HG03280 (cell line): ENCODE results near the gene NEK11.
"Not testable (repeated sequence)": the region's sequence is repeated elsewhere in the genome, so short reads cannot be mapped to it uniquely, and the experiment has no call there.

Experiments
- ATAC-seq: cut with Tn5 transposase; IDR thresholded peaks from one replicate; pipeline ENCODE4 v1.9.1; 2021; ENCODE audit warnings: mild to moderate bottlenecking, moderate library complexity; ENCODE audit not compliant: unreplicated experiment

The NEK11 gene

GRCh38 chr3:131283862-131284261, 257.2 kb downstream of the NEK11 start:
- no peak for ATAC-seq

- ATAC-seq, result no peak
These were observed 257.6 kb downstream of the NEK11 start for GRCh38 chr3:131284302-131284701.

DNA sequence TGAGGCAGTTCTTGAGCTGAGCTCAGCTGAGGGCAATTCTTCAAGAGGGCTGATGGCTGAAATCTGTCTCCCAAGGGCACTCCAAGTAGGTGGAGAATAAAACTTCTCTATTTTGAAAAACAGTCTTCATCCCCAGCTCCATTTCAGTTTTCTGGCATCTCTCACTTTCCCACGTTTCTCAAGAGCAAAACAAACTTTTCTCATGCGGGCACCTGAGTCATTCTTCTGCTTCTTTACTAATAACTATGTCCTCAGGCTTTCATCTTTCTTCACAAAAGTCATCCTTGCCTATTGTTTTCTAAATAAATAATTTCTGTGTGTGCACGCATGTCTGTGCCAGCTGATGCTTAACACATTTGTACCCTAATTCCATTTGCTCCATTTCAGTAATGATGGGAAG, 258.8 kb downstream of the NEK11 start:
- no peak for ATAC-seq

GRCh38 chr3:131299836-131300235, 273.2 kb downstream of the NEK11 start:
- no peak for ATAC-seq

DNA sequence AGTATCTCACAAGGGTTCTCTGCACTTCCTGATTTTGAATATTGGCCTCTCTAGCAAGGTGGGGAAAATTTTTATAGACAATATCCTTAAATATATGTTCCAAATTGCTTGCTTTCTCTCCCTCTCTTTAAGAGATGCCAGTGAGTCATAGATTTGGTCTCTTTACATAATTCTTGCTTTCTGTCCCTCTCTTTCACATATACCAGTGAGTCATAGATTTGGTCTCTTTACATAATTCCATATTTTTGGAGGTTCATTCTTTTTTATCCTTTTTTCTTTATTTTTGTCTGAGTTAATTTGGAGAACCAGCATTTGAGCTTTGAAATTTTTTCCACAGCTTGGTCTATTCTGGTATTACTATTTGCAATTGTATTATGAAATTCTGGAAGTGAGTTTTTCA, 277.2 kb downstream of the NEK11 start:
- no peak for ATAC-seq

DNA sequence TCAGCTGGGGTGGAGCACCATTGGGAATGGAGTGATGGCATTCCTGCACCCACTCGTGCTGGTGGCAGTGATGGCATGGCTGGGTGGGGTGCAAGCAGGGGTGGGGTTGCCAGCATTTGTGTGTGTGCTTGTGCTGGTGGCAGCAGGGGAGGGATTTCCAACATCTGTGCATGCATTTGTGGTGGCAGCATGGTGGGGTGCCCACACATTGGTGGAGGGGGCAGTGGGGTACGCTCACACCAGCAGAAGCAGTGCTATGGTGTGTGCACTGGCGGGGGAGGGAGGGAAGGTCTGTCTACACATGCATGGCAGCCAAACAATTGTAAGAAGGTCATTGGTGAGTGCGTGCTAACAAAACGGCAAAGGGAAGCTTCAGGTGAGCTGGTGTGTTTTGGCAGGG, 278.2 kb downstream of the NEK11 start:
- ATAC-seq, result no peak

- ATAC-seq, result no peak
These were observed 279.6 kb downstream of the NEK11 start for GRCh38 chr3:131306242-131306641.

DNA sequence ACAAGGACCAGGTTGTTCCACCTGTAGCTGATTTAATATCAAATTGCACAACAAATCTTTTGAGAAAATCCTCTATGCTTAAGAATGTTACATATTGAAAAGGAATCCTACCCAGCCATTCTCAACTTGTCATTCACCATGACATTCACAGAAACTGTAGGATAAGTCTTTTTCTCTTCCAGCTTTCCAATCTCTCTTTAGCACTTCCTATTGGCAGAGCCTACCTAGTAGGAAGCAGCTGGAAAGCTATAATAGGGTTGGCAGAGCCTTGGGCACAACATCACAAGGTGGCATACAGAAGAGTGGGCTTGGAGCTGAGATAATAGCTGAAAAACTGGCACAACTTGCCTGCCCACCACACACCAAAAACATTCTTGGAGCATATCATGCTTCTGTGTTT, 287.6 kb downstream of the NEK11 start:
- no peak for ATAC-seq

GRCh38 chr3:131315162-131315561, 288.5 kb downstream of the NEK11 start:
- ATAC-seq, result no peak

DNA sequence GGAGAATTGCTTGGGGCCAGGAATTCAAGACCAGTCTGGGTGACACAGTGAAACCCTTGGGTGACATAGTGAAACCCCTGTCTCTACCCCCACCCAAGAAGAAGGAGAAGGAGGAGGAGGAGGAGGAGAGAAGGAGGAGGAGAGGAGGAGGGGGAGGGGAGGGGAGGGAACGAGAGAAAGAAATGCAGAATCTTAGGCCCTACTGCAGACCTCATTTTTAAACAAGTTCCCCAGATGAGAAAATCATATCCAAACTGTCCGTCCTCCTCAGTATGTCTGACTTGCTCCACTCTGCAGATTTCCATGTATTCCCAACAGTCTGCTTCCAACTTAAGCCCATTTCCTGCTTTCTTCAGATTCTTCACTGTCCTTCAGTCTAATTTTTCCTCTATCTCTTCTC, 291.0 kb downstream of the NEK11 start:
- no peak for ATAC-seq

GRCh38 chr3:131323014-131323413, 296.3 kb downstream of the NEK11 start:
- no peak for ATAC-seq

- ATAC-seq, result no peak
These were observed 297.1 kb downstream of the NEK11 start for GRCh38 chr3:131323792-131324191.

DNA sequence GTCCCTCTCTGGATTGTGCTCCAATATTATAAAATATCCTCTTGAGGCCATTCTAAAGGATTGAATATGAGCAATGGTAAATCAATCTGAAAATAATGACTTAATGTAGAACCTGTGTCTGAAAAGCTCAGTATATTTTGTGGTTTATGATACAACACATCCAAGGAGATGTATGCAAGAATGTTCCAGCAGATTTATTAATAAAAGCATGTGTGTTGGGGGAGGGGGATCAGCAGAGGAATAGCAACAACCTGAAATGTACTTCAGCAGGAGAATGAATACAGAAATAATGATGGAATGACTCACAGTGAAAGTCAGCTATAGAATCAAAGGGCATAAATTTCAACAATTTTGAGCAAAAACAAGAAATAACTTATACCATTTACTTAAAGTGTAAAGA, 298.2 kb downstream of the NEK11 start:
- no peak for ATAC-seq

DNA sequence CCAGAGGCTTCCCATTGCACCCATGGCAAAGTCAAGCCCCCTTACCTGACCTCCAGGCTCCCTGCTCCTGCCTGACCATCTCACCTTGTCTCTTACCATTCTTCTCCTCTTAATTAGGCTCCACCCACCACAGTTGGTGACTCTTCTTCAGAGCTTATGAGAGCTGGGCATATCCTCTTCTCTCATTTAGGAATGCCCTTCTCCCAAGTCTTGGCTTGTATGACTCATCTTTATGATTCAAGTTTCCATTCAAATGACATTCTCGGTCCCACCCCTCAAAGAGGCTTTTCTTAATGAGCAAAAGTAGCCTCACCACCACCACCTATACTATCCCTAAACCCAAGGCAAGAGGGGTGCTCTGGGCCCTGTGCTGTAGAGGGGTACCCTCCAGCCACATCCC, 299.6 kb downstream of the NEK11 start:
- no peak for ATAC-seq

- no peak for ATAC-seq
These were observed 302.0 kb downstream of the NEK11 start for GRCh38 chr3:131328721-131329120.

DNA sequence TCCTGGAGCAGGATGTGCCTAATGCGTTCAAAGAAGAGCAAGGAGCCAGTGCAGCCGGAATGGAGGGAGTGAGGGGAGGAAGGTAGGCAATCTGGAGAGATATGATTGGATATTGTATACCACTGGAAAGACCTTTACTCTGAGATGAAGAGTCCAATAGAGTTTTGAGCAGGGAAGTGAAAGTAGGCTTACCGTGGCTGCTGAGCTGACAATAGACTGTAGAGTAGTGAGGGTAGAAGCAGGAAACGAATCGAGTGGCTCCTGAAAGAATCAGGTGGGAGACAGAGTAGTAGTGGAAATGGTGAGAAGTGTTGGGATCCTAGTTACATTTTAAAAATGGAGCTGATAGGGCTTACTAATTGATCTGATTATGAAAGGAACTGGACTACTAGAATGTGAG, 303.1 kb downstream of the NEK11 start:
- no peak for ATAC-seq

DNA sequence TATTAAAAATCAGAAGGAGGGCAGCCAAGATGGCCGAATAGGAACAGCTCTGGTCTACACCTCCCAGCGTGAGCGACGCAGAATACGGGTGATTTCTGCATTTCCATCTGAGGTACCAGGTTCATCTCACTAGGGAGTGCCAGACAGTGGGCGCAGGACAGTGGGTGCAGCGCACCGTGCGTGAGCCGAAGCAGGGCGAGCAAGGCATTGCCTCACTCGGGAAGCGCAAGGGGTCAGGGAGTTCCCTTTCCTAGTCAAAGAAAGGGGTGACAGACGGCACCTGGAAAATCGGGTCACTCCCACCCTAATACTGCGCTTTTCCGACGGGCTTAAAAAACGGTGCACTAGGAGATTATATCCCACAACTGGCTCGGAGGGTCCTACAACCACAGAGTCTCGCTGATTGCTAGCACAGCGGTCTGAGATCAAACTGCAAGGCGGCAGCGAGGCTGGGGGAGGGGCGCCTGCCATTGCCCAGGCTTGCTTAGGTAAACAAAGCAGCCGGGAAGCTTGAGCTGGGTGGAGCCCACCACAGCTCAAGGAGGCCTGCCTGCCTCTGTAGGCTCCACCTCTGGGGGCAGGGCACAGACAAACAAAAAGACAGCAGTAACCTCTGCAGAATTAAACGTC, 304.9 kb downstream of the NEK11 start:
- not testable (repeated sequence) for ATAC-seq

- ATAC-seq, result no peak
These were observed 312.4 kb downstream of the NEK11 start for GRCh38 chr3:131338948-131339640.

GRCh38 chr3:131341761-131342160, 315.1 kb downstream of the NEK11 start:
- no peak for ATAC-seq

DNA sequence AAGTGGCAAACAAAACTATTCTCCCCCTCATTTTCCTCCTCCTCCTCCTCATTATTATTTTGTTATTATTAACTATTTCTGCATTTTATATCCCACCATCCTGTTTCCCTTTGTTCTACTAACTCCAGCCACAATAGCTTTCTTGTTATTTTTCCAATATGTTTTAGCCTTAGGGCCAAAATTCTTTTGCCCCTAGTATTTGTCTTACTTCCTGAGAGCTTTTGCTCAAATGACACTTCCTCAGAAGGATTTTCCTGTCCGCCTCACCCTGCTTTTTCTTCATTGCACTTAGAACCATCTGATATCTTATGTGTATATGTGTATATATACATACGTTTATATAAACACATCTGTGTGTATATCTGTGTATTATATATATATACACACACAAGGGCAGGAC, 322.2 kb downstream of the NEK11 start:
- ATAC-seq, result no peak

DNA sequence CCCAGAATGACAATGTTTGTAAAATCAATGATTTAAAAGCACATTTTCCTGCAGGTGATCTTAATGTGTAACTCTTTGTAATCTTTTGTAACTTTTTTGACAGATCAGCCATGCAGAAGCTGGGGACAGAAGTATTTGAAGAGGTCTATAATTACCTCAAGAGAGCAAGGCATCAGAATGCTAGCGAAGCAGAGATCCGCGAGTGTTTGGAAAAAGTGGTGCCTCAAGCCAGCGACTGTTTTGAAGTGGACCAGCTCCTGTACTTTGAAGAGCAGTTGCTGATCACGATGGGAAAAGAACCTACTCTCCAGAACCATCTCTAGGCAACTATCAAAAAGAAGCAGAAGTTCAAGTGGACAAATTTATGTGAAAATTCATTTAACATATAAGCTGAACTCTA, 322.8 kb downstream of the NEK11 start:
- ATAC-seq, result no peak

GRCh38 chr3:131349946-131350347, 323.3 kb downstream of the NEK11 start:
- ATAC-seq, result no peak

DNA sequence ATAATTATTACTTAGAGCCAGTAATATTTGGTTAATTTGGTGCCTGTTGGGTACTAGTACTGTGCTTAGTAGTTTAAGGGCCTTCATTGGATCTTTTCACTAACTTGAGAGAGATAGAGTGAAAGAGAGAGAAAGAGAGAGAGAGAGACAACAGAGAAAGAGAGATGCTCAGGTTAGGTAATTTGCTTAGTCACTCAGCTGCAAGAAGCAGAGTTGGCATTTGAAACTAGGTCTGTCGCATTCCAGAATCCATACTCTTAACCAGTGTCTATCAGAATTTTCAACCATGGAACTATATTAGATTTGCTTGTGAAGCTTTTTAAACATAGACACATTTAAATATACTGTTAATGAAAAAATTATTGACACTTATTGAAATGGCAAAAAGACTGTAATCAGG, 323.8 kb downstream of the NEK11 start:
- no peak for ATAC-seq
